Breast epithelium (tissue), 4 donors: Measurements from ENCODE around the gene MSANTD1. TPM values are rescaled to one million over a fixed set of nuclear protein-coding genes. Genes with fewer than 3 reads are reported as not detected.

ENCODE experiments used
- DNase-seq, 2 donors: peaks; one replicate each; pipeline ENCODE4 v3.0.0-alpha.2; 2019; ENCODE audit warnings: low spot score in 2 of 2
- H3K27ac ChIP-seq, 2 donors: fragments of 200-600 bp; sonication (generic) in 1 of 2; one replicate each; pipeline ENCODE4 v1.5.1; 2016 to 2019; ENCODE audit warnings: mild to moderate bottlenecking in 1 of 2
- H3K27me3 ChIP-seq, 2 donors: fragments of 200-600 bp; sonication (generic) in 1 of 2; one replicate each; pipeline versions ENCODE4 v1.5.1 to v1.6.0; 2017 to 2019; ENCODE audit warnings: control low read depth in 1 of 2, mild to moderate bottlenecking in 1 of 2
- H3K36me3 ChIP-seq: fragments of 200-600 bp; one replicate; pipeline ENCODE4 v1.5.1; 2019
- H3K4me1 ChIP-seq, 2 donors: fragments of 200-600 bp; sonication (generic); one replicate each; pipeline ENCODE4 v1.5.1; 2016 to 2019; ENCODE audit warnings: control low read depth in 1 of 2
- H3K4me3 ChIP-seq, 3 donors: fragments of 200-600 bp; sonication (generic); 1 replicate in 2 of 3; 2 replicates in 1 of 3; pipeline ENCODE4 v1.5.1; 2016 to 2019; ENCODE audit warnings: mild to moderate bottlenecking in 3 of 3, moderate library complexity in 2 of 3
- H3K9me3 ChIP-seq, 2 donors: fragments of 200-600 bp; sonication (generic) in 1 of 2; one replicate each; pipeline ENCODE4 v1.5.1; 2016 to 2019; ENCODE audit warnings: control low read depth in 1 of 2
- POLR2A ChIP-seq: fragments of 450-650 bp; IDR thresholded peaks from one replicate; pipeline ENCODE4 v1.6.1; 2016; ENCODE audit warnings: antibody characterized with exemption, mild to moderate bottlenecking, moderate library complexity
- POLR2AphosphoS5 ChIP-seq, 3 donors: sonication (generic); formaldehyde crosslinking; IDR thresholded peaks; one replicate each; pipeline ENCODE4 v1.6.1; 2017; ENCODE audit warnings: antibody characterized with exemption in 3 of 3
- intact Hi-C: fragments of 100-400 bp; cut with DNase I; formaldehyde crosslinking; loops from one replicate; pipeline ENCODE4 v1.15.1; 2023; ENCODE audit warnings: low total_unique reads
- total RNA-seq, 3 donors: library from RNA; depleted of rRNA; stranded (reverse); fragments of >200 nt; gene quantifications; one replicate each; pipeline ENCODE4 v1.1.0, GENCODE V29; 2016
- TF ChIP-seq, protein P1 (sequence below), 3 donors: fragments of 450-650 bp; IDR thresholded peaks; one replicate each; pipeline ENCODE4 v1.5.1; 2016 to 2017; ENCODE audit warnings: antibody characterized with exemption in 3 of 3, mild to moderate bottlenecking in 3 of 3, moderate library complexity in 3 of 3

MSANTD1 gene
- total RNA-seq, 3 donors from 2014 or later = 0.48 to 0.88 (median 0.66) TPM

- no peak overlapping the region for H3K27ac ChIP-seq
- no peaks in the 10 kb centered on the region for H3K9me3 ChIP-seq
- no peak for DNase-seq
- H3K36me3 ChIP-seq = no peaks in the 10 kb centered on the region
- H3K4me1 ChIP-seq = peaks cover 7 to 12% of the 10 kb centered on the region in 2 donors
- H3K4me3 ChIP-seq = no peak overlapping the region
- intact Hi-C loops = no loop called here
- H3K27me3 ChIP-seq = no peaks in the 10 kb centered on the region
- TF ChIP-seq POLR2A (no peak), POLR2AphosphoS5 (IDR thresholded peaks at IDR 0.05) (no peak)
- TF ChIP-seq, protein P1, sequence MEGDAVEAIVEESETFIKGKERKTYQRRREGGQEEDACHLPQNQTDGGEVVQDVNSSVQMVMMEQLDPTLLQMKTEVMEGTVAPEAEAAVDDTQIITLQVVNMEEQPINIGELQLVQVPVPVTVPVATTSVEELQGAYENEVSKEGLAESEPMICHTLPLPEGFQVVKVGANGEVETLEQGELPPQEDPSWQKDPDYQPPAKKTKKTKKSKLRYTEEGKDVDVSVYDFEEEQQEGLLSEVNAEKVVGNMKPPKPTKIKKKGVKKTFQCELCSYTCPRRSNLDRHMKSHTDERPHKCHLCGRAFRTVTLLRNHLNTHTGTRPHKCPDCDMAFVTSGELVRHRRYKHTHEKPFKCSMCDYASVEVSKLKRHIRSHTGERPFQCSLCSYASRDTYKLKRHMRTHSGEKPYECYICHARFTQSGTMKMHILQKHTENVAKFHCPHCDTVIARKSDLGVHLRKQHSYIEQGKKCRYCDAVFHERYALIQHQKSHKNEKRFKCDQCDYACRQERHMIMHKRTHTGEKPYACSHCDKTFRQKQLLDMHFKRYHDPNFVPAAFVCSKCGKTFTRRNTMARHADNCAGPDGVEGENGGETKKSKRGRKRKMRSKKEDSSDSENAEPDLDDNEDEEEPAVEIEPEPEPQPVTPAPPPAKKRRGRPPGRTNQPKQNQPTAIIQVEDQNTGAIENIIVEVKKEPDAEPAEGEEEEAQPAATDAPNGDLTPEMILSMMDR (IDR thresholded peaks at IDR 0.05) = no peak
Observed at GRCh38 chr4:3303565-3303824, 54.5 kb downstream of the MSANTD1 start.

GRCh38 chr4:3303923-3304710 is 55.2 kb downstream of the MSANTD1 start:
- no peak overlapping the region for H3K27ac ChIP-seq
- H3K4me1 ChIP-seq = peaks cover 7 to 12% of the 10 kb centered on the region in 2 donors
- no peaks in the 10 kb centered on the region for H3K36me3 ChIP-seq
- H3K9me3 ChIP-seq = no peaks in the 10 kb centered on the region
- intact Hi-C loops = no loop called here
- H3K27me3 ChIP-seq = no peaks in the 10 kb centered on the region
- H3K4me3 ChIP-seq = peak overlapping the region in 1 of 3 donors; percentile 52
- DNase-seq = peak in 1 of 2 donors; percentile 36
- no peak for TF ChIP-seq POLR2A
- TF ChIP-seq POLR2AphosphoS5 (IDR thresholded peaks at IDR 0.05) = no peak
- TF ChIP-seq, protein P1 (IDR thresholded peaks at IDR 0.05) = no peak

DNA sequence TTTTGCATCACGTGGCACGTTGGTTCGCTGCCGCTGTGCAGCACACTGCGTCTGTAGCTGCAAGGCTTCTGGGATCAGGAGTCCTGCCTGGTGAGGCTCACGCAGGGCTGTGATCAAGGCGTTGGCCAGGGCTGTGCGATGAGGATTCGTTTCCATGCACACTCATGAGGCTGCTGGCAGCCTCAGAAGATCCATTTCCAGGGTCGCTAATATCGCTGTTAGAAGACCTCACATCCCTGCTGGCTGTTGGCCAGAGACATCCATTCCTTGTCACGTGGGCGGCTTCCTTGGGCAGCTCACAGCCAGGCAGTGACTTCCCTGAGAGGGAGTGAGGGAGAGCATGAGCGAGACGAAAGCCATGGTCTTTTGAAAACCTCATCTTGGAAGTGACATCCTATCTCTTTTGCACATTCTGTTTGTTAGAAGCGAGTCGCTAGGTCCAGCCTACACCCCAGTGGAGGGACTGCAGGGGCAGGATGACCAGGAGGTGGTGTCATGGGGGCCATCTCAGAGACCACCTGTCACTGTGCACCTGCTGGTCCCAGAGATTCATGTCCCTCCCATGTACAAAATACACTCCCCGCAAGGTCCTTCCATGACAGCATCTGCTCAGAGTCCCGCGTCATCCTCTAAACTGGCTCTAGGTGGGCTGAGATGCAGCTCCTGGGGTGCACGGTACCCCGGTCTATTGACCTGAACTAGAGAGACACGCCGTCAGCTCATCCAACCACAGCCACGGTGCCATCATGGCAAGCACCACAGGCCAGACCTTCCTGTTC is 56.1 kb downstream of the MSANTD1 start:
- Histone ChIP-seq H3K27ac (peak overlapping the region in 1 of 2 donors; percentile 20), H3K36me3 (no peaks in the 10 kb centered on the region), H3K4me1 (peaks cover 7% of the 10 kb centered on the region in 2 donors), H3K4me3 (peak overlapping the region in 2 of 3 donors; percentile 14 to 52), H3K9me3 (no peaks in the 10 kb centered on the region), H3K27me3 (no peaks in the 10 kb centered on the region)
- intact Hi-C loops = no loop called here
- TF ChIP-seq POLR2AphosphoS5 (IDR thresholded peaks at IDR 0.05) (no peak), POLR2A (no peak)
- TF ChIP-seq, protein P1 (IDR thresholded peaks at IDR 0.05) = no peak
- DNase-seq = peak in 1 of 2 donors; percentile 52

DNA sequence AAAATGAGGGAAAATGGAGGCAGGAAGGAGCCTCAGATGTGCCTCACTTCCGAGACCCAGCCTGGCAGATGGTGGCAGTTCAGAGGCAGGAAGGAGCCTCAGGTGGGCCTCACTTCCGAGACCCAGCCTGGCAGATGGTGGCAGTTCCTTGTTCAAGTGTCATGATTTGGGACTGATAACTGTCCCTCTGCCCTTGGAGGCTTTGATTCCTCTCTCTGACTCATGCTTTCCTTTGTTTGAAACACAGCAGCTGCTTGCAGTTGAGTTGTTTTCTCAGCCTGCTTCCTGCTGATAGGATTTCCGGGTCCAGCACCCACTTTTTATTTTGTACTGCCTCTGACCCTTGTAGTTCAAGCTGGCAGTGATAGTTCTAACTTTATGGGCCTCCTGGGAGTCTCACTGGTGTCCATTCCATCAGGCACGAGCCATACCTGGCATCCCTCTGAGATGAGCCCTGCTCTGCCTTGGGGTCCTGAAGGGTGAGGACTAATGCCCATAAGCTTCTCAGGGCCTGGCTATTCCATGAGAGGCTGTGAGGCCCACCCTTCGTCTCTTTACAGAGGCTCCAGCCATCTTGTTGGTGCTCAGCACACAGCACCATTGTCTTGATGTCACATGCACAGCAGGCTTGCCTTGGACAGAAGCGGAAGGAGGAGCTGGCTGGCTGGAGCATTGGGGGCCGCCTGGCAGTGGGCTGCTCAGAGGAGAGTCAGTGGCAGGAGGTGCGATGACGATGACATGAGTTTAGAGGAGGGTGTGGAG is 56.8 kb downstream of the MSANTD1 start:
- H3K9me3 ChIP-seq = no peaks in the 10 kb centered on the region
- peak in 1 of 2 donors; percentile 6 for DNase-seq
- H3K27ac ChIP-seq = peak overlapping the region in 1 of 2 donors; percentile 20
- no peaks in the 10 kb centered on the region for H3K36me3 ChIP-seq
- TF ChIP-seq POLR2A (no peak), POLR2AphosphoS5 (IDR thresholded peaks at IDR 0.05) (no peak)
- TF ChIP-seq, protein P1 (IDR thresholded peaks at IDR 0.05) = no peak
- no peak overlapping the region for H3K4me3 ChIP-seq
- H3K4me1 ChIP-seq = peaks cover 7% of the 10 kb centered on the region in 2 donors
- no peaks in the 10 kb centered on the region for H3K27me3 ChIP-seq
- intact Hi-C loops = no loop called here

Other genes with a start within 250 kb of the MSANTD1 start
- not detected for gene HTT-AS, start 174.6 kb upstream of the MSANTD1 start, total RNA-seq
- gene HTT, start 174.5 kb upstream of the MSANTD1 start, total RNA-seq = 10 to 100 TPM; 53.8 to 71.1 (median 55.1) TPM
- gene RGS12, start 43.9 kb downstream of the MSANTD1 start, total RNA-seq = 10 to 100 TPM; 24.3 to 94.5 (median 29.9) TPM
- 1 to 10 TPM in 1 of 3 donors, under 1 TPM in 1, not detected in 1; 0.59 to 1.3 TPM for gene HGFAC, start 192.8 kb downstream of the MSANTD1 start, total RNA-seq
- gene DOK7, start 214.1 kb downstream of the MSANTD1 start, total RNA-seq = 1 to 10 TPM in 2 of 3 donors, not detected in 1; 1.3 to 3.5 TPM